Measurements from ENCODE around the gene HERC3.

Gene HERC3

GRCh38 chr4:88730811-88731210 is 138.5 kb downstream of the HERC3 start:
- H3K79me2 ChIP-seq (ENCODE audit: low read length): no peaks in the 10 kb centered on the region
- no peaks in the 10 kb centered on the region for H3K4me1 ChIP-seq (ENCODE audit: low read length)
- TF ChIP-seq EZH2 (optimal IDR thresholded peaks at IDR 0.05; ENCODE audit: low read depth, low read length) (no peak), CTCF (IDR thresholded peaks at IDR 0.05; ENCODE audit: low read length) (no peak), EZH2phosphoT487 (IDR thresholded peaks at IDR 0.05; ENCODE audit: low read length) (no peak)
- H3K27me3 ChIP-seq (replicated peaks; ENCODE audit: insufficient read depth, low read length): no peaks in the 10 kb centered on the region
- DNase-seq: no peak
- H3K9me2 ChIP-seq (replicated peaks; ENCODE audit: insufficient read depth, low read length): no peaks in the 10 kb centered on the region
- H3K4me2 ChIP-seq (ENCODE audit: low read depth, low read length): no peak overlapping the region
- H3K9me3 ChIP-seq (replicated peaks; ENCODE audit: insufficient read depth, low read length): no peaks in the 10 kb centered on the region
- no peak overlapping the region for H2AFZ ChIP-seq (ENCODE audit: low read length)
- no peak overlapping the region for H3K4me3 ChIP-seq (ENCODE audit: low read length)
- no peaks in the 10 kb centered on the region for H3K36me3 ChIP-seq (replicated peaks; ENCODE audit: insufficient read depth, low read length)
- no peak overlapping the region for H3K9ac ChIP-seq (ENCODE audit: low read length)
- no peaks in the 10 kb centered on the region for H4K20me1 ChIP-seq (ENCODE audit: insufficient read depth, low read length)
- no peak overlapping the region for H3K27ac ChIP-seq (ENCODE audit: low read length)
- no peaks in the 10 kb centered on the region for H3F3A ChIP-seq (ENCODE audit: insufficient read depth, low read length)

GRCh38 chr4:88731381-88731780 is 139.1 kb downstream of the HERC3 start:
- Histone ChIP-seq H3K27ac (ENCODE audit: low read length) (no peak overlapping the region), H3K4me3 (ENCODE audit: low read length) (no peak overlapping the region), H3F3A (ENCODE audit: insufficient read depth, low read length) (no peaks in the 10 kb centered on the region), H3K9me2 (replicated peaks; ENCODE audit: insufficient read depth, low read length) (no peaks in the 10 kb centered on the region), H2AFZ (ENCODE audit: low read length) (no peak overlapping the region), H3K4me1 (ENCODE audit: low read length) (no peaks in the 10 kb centered on the region), H3K79me2 (ENCODE audit: low read length) (no peaks in the 10 kb centered on the region), H3K9me3 (replicated peaks; ENCODE audit: insufficient read depth, low read length) (no peaks in the 10 kb centered on the region), H3K27me3 (replicated peaks; ENCODE audit: insufficient read depth, low read length) (no peaks in the 10 kb centered on the region), H3K36me3 (replicated peaks; ENCODE audit: insufficient read depth, low read length) (no peaks in the 10 kb centered on the region), H3K4me2 (ENCODE audit: low read depth, low read length) (no peak overlapping the region), H4K20me1 (ENCODE audit: insufficient read depth, low read length) (no peaks in the 10 kb centered on the region), H3K9ac (ENCODE audit: low read length) (no peak overlapping the region)
- no peak for DNase-seq
- TF ChIP-seq CTCF (IDR thresholded peaks at IDR 0.05; ENCODE audit: low read length) (no peak), EZH2 (optimal IDR thresholded peaks at IDR 0.05; ENCODE audit: low read depth, low read length) (no peak), EZH2phosphoT487 (IDR thresholded peaks at IDR 0.05; ENCODE audit: low read length) (no peak)

GRCh38 chr4:88732714-88733368 is 140.6 kb downstream of the HERC3 start:
- Histone ChIP-seq H3K4me3 (ENCODE audit: low read length) (no peak overlapping the region), H3F3A (ENCODE audit: insufficient read depth, low read length) (no peaks in the 10 kb centered on the region), H3K9me2 (replicated peaks; ENCODE audit: insufficient read depth, low read length) (no peaks in the 10 kb centered on the region), H3K27me3 (replicated peaks; ENCODE audit: insufficient read depth, low read length) (no peaks in the 10 kb centered on the region), H3K9me3 (replicated peaks; ENCODE audit: insufficient read depth, low read length) (no peaks in the 10 kb centered on the region), H3K36me3 (replicated peaks; ENCODE audit: insufficient read depth, low read length) (no peaks in the 10 kb centered on the region), H3K9ac (ENCODE audit: low read length) (no peak overlapping the region), H3K4me2 (ENCODE audit: low read depth, low read length) (no peak overlapping the region), H3K79me2 (ENCODE audit: low read length) (no peaks in the 10 kb centered on the region), H4K20me1 (ENCODE audit: insufficient read depth, low read length) (no peaks in the 10 kb centered on the region), H3K27ac (ENCODE audit: low read length) (no peak overlapping the region), H3K4me1 (ENCODE audit: low read length) (peaks cover 1% of the 10 kb centered on the region), H2AFZ (ENCODE audit: low read length) (no peak overlapping the region)
- no peak for DNase-seq
- no peak for TF ChIP-seq EZH2 (optimal IDR thresholded peaks at IDR 0.05; ENCODE audit: low read depth, low read length)
- no peak for TF ChIP-seq CTCF (IDR thresholded peaks at IDR 0.05; ENCODE audit: low read length)
- no peak for TF ChIP-seq EZH2phosphoT487 (IDR thresholded peaks at IDR 0.05; ENCODE audit: low read length)
